Measurements from ENCODE around the gene PCDHGC5. TPM values are rescaled to one million over a fixed set of nuclear protein-coding genes. Genes with fewer than 3 reads are reported as not detected.

Gene PCDHGC5
- total and polyA plus RNA-seq, 2 of the 8 experiments (the other 6 are each of a cell fraction or from before 2014, with no cell fraction given), result 0.41 to 1.1 TPM

- 90% methylated on average over 3 of the region's 3 CpGs; no CpG with 5 or more reads in 1 of the 2 experiments for WGBS, 2 experiments (ENCODE audit: extremely low coverage in 1 of 2, insufficient coverage in 1 of 2, insufficient read length in 1 of 2, insufficient replicate concordance in 2 of 2, low coverage in 1 of 2, low lambda C conversion rate in 2 of 2, missing lambda C conversion rate in 1 of 2)
- Histone ChIP-seq H3K9me3 (ENCODE audit: insufficient read depth in 2 of 2, low read depth in 1 of 2, low read length in 1 of 2) (no peaks in the 10 kb centered on the region), H2BK12ac (ENCODE audit: low read depth, low read length) (no peak overlapping the region), H2BK5ac (ENCODE audit: low read depth, low read length) (no peak overlapping the region), H3K56ac (replicated peaks; ENCODE audit: insufficient read length, low read depth, low read length) (no peak overlapping the region), H3K36me3 (ENCODE audit: control insufficient read depth in 2 of 4, insufficient read depth in 4 of 4, low read length in 3 of 4) (no peaks in the 10 kb centered on the region), H4K91ac (replicated peaks; ENCODE audit: insufficient read length, low read length) (no peak overlapping the region), H3K79me2 (ENCODE audit: control insufficient read depth in 1 of 2, insufficient read depth in 2 of 2, low read length in 2 of 2) (no peaks in the 10 kb centered on the region), H3K27me3 (replicated peaks in 1 of 4; ENCODE audit: control insufficient read depth in 3 of 4, extremely low read depth in 1 of 4, insufficient read depth in 3 of 4, low read length in 3 of 4) (no peaks in the 10 kb centered on the region), H3K23ac (ENCODE audit: insufficient read length) (no peak overlapping the region), H3K27ac (ENCODE audit: low read depth, low read length) (no peak overlapping the region), H2BK20ac (ENCODE audit: low read length) (no peak overlapping the region), H3K14ac (ENCODE audit: insufficient read length) (no peak overlapping the region), H4K20me1 (replicated peaks in 1 of 2; ENCODE audit: control insufficient read depth in 1 of 2, insufficient read depth in 2 of 2, low read length in 2 of 2) (no peaks in the 10 kb centered on the region), H3K4me2 (ENCODE audit: insufficient read depth in 1 of 2, low read depth in 2 of 2, low read length in 2 of 2) (no peak overlapping the region), H2BK120ac (replicated peaks; ENCODE audit: low read depth, low read length) (no peak overlapping the region), H3K9ac (replicated peaks in 1 of 4; ENCODE audit: extremely low read depth in 1 of 4, low read depth in 3 of 4, low read length in 3 of 4) (no peak overlapping the region), H3K23me2 (ENCODE audit: low read depth, low read length) (no peaks in the 10 kb centered on the region), H3K4me1 (replicated peaks in 1 of 4; ENCODE audit: control insufficient read depth in 3 of 4, insufficient read depth in 4 of 4, low read length in 3 of 4) (no peaks in the 10 kb centered on the region), H2AK5ac (ENCODE audit: low read depth, low read length) (no peak overlapping the region), H2AFZ (ENCODE audit: low read length) (no peak overlapping the region), H4K8ac (ENCODE audit: extremely low read depth, insufficient read depth, low read length) (no peak overlapping the region), H3K18ac (ENCODE audit: extremely low read depth, low read length) (no peak overlapping the region), H3K4ac (replicated peaks; ENCODE audit: insufficient read length, low read depth, low read length) (no peak overlapping the region), H2BK15ac (ENCODE audit: low read length) (no peak overlapping the region), H3K4me3 (ENCODE audit: extremely low read depth in 1 of 4, insufficient read depth in 2 of 4, low read depth in 3 of 4, low read length in 4 of 4) (no peak overlapping the region), H3K79me1 (ENCODE audit: low read depth, low read length) (no peaks in the 10 kb centered on the region), H4K5ac (ENCODE audit: insufficient read length, low read depth, low read length) (no peak overlapping the region)
- ChIA-PET POLR2A (ENCODE audit: partially characterized antibody) (interaction anchor here (0.7 kb wide), 1 partner anchor 13 kb away, joined by 3 read pairs; no protein-coding TSS in a partner anchor), CTCF (ENCODE audit: partially characterized antibody) (interaction anchor here (0.8 to 4.5 kb wide), 5 partner anchors 13 to 59 kb away, joined by 4 to 31 read pairs (median 6); partner anchors contain the start of gene PCDHGA10)
- FAIRE-seq (no peak), DNase-seq (ENCODE audit: low read depth in 1 of 2, low spot score in 2 of 2) (no peak)
- TF ChIP-seq, protein P1, sequence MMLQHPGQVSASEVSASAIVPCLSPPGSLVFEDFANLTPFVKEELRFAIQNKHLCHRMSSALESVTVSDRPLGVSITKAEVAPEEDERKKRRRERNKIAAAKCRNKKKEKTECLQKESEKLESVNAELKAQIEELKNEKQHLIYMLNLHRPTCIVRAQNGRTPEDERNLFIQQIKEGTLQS (IDR thresholded peaks at IDR 0.05; ENCODE audit: insufficient read depth, low read depth, low read length), result no peak
- TF ChIP-seq PHF8 (conservative IDR thresholded peaks at IDR 0.05; ENCODE audit: low read depth, low read length), result no peak
Observed at GRCh38 chr5:141465351-141465750, 23.5 kb upstream of the PCDHGC5 start.

Measured in H1 (cell line).